ENCODE measurements around the gene DDIAS.

The DDIAS gene

GRCh38 chr11:82967381-82967780 lies 65.8 kb downstream of the DDIAS start:
- TF ChIP-seq TAF1 (IDR thresholded peaks at IDR 0.05; ENCODE audit: borderline replicate concordance, insufficient read depth, low read length), result no peak
- TF ChIP-seq SIN3A (IDR thresholded peaks at IDR 0.05; ENCODE audit: borderline replicate concordance, insufficient read depth, low read length), result no peak
- no peak for TF ChIP-seq REST (IDR thresholded peaks at IDR 0.05; ENCODE audit: insufficient read depth in 1 of 2, low read depth in 2 of 2, low read length in 2 of 2)
- no peak for TF ChIP-seq FOXP2 (optimal IDR thresholded peaks at IDR 0.05; ENCODE audit: borderline replicate concordance, extremely low read depth, extremely low read length, insufficient read depth)

- TF ChIP-seq TAF1 (IDR thresholded peaks at IDR 0.05; ENCODE audit: borderline replicate concordance, insufficient read depth, low read length) (no peak), REST (IDR thresholded peaks at IDR 0.05; ENCODE audit: insufficient read depth in 1 of 2, low read depth in 2 of 2, low read length in 2 of 2) (no peak), SIN3A (IDR thresholded peaks at IDR 0.05; ENCODE audit: borderline replicate concordance, insufficient read depth, low read length) (no peak), POLR2AphosphoS5 (IDR thresholded peaks at IDR 0.05; ENCODE audit: low read depth, low read length) (no peak), FOXP2 (optimal IDR thresholded peaks at IDR 0.05; ENCODE audit: borderline replicate concordance, extremely low read depth, extremely low read length, insufficient read depth) (no peak)
Measured at GRCh38 chr11:82969811-82970210, 68.3 kb downstream of the DDIAS start.

- TF ChIP-seq POLR2AphosphoS5 (IDR thresholded peaks at IDR 0.05; ENCODE audit: low read depth, low read length) (no peak), TAF1 (IDR thresholded peaks at IDR 0.05; ENCODE audit: borderline replicate concordance, insufficient read depth, low read length) (no peak), FOXP2 (optimal IDR thresholded peaks at IDR 0.05; ENCODE audit: borderline replicate concordance, extremely low read depth, extremely low read length, insufficient read depth) (no peak), REST (IDR thresholded peaks at IDR 0.05; ENCODE audit: insufficient read depth in 1 of 2, low read depth in 2 of 2, low read length in 2 of 2) (no peak), SIN3A (IDR thresholded peaks at IDR 0.05; ENCODE audit: borderline replicate concordance, insufficient read depth, low read length) (no peak)
Measured at GRCh38 chr11:82972103-82972502, 70.6 kb downstream of the DDIAS start.

GRCh38 chr11:82974135-82974534 lies 72.6 kb downstream of the DDIAS start:
- no peak for TF ChIP-seq TAF1 (IDR thresholded peaks at IDR 0.05; ENCODE audit: borderline replicate concordance, insufficient read depth, low read length)
- no peak for TF ChIP-seq FOXP2 (optimal IDR thresholded peaks at IDR 0.05; ENCODE audit: borderline replicate concordance, extremely low read depth, extremely low read length, insufficient read depth)
- no peak for TF ChIP-seq REST (IDR thresholded peaks at IDR 0.05; ENCODE audit: insufficient read depth in 1 of 2, low read depth in 2 of 2, low read length in 2 of 2)
- no peak for TF ChIP-seq SIN3A (IDR thresholded peaks at IDR 0.05; ENCODE audit: borderline replicate concordance, insufficient read depth, low read length)
- TF ChIP-seq POLR2AphosphoS5 (IDR thresholded peaks at IDR 0.05; ENCODE audit: low read depth, low read length), result no peak

GRCh38 chr11:82974851-82975250 lies 73.3 kb downstream of the DDIAS start:
- TF ChIP-seq SIN3A (IDR thresholded peaks at IDR 0.05; ENCODE audit: borderline replicate concordance, insufficient read depth, low read length), result no peak

Data from PFSK-1 (cell line).